ENCODE results near the gene EIF4G2. TPM values are rescaled to one million over a fixed set of nuclear protein-coding genes. Genes with fewer than 3 reads are reported as not detected.

EIF4G2 gene
- total RNA-seq, 1 donor from 2014 or later: 769 TPM

DNA sequence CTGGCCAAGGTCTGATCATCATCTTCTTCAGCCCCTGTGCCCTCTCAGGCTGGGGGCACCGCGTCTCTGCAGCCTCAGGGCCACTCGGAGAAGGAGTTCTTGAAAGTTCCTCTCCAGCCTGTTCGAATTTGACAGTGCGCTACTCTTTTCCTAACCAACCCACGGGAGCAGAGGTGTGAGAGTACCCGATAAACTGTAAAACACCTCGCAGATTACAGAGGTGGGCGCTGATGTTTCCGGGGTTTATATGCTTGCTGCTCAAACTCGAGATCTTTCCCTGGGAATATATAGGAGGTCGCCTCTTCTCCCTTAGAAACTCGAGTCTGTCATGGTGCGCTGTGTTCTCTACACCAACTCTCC is 57.2 kb downstream of the EIF4G2 start:
- DNase-seq: no peak
- H3K27ac Mint-ChIP-seq: peak overlapping the region; percentile 89
- peak; percentile 18 for ATAC-seq (ENCODE audit: low read depth)
- TF ChIP-seq, protein P1, sequence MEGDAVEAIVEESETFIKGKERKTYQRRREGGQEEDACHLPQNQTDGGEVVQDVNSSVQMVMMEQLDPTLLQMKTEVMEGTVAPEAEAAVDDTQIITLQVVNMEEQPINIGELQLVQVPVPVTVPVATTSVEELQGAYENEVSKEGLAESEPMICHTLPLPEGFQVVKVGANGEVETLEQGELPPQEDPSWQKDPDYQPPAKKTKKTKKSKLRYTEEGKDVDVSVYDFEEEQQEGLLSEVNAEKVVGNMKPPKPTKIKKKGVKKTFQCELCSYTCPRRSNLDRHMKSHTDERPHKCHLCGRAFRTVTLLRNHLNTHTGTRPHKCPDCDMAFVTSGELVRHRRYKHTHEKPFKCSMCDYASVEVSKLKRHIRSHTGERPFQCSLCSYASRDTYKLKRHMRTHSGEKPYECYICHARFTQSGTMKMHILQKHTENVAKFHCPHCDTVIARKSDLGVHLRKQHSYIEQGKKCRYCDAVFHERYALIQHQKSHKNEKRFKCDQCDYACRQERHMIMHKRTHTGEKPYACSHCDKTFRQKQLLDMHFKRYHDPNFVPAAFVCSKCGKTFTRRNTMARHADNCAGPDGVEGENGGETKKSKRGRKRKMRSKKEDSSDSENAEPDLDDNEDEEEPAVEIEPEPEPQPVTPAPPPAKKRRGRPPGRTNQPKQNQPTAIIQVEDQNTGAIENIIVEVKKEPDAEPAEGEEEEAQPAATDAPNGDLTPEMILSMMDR (IDR thresholded peaks at IDR 0.05): no peak
- intact Hi-C loops (cut with micrococcal nuclease): loop anchor here (1.0 kb wide), 2 partner anchors 11 to 107 kb away; partner anchors contain the start of gene ZBED5
- H3K27me3 Mint-ChIP-seq: no peaks in the 10 kb centered on the region
- no peaks in the 10 kb centered on the region for H3K9me3 Mint-ChIP-seq
- ChIA-PET CTCF (interaction anchor here (0.7 to 1.1 kb wide), 5 partner anchors 9 to 345 kb away, joined by 3 to 4 read pairs (median 3); partner anchors contain the start of genes EIF4G2 and RNF141), POLR2A (interaction anchor here (0.7 to 1.2 kb wide), 12 partner anchors 11 to 433 kb away, joined by 3 to 30 read pairs (median 3); partner anchors contain the start of genes AMPD3, EIF4G2 and ZBED5)
- peaks cover 23% of the 10 kb centered on the region for H3K4me1 Mint-ChIP-seq
- peak overlapping the region; percentile 95 for H3K4me3 Mint-ChIP-seq
- H3K36me3 Mint-ChIP-seq (ENCODE audit: low read depth): peaks cover 42% of the 10 kb centered on the region

DNA sequence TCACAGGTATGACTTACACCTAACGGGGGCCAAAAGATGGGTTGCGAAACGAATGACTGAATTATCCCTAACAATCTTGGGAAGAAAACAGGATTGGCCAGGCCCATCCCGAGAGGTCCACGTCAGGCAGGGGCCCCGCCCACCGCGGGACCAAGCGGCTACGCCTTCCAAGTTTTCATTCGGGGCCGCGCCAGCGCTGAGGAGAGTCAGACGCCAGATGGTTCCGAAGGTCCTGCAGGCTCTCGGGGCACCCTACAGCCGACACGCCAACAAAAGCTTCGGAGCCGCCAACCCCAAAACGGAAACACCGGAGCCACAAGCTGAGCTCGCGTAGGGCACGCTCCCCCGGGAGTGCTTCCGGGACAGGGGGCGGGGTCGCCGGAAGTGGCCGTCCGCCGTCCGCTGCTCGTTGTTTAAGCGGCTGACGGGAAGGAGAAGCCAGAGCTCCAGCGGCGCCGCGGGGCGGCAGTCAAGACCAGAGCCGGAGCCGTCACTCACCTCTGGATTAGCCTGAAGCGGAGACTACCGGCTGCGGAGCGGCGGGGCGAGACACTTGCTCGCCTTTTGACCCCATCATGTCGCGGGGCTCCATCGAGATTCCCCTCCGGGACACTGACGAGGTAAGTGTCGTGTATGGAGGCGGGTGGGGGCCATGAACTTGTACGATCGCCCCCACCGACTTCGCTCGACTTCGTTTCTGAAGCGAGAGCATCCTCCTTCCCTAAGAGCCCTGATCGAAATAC is 57.7 kb downstream of the EIF4G2 start, which contains the start of gene CTR9:
Gene CTR9, plus strand, starts transcription at position 409 of the 743 bp plus-strand sequence. Its CDS starts 167 bp downstream, at position 576.
- CTCF ChIA-PET: interaction anchor here (0.7 to 1.1 kb wide), 7 partner anchors 9 to 345 kb away, joined by 3 to 4 read pairs (median 3); partner anchors contain the start of genes EIF4G2 and RNF141
- Mint-ChIP-seq H3K4me3 (peak within 1 kb of the TSS; percentile 95), H3K27me3 (no peaks in the 10 kb centered on the region), H3K9me3 (no peaks in the 10 kb centered on the region), H3K4me1 (peaks cover 23% of the 10 kb centered on the region), H3K36me3 (ENCODE audit: low read depth) (peaks cover 40% of the 10 kb centered on the region), H3K27ac (peak within 1 kb of the TSS; percentile 89)
- ATAC-seq (ENCODE audit: low read depth): peak; percentile 90
- intact Hi-C loops (cut with micrococcal nuclease): loop anchor here (1.0 kb wide), 2 partner anchors 11 to 107 kb away; partner anchors contain the start of gene ZBED5
- DNase-seq: peak; percentile 90
- TF ChIP-seq, protein P1 (IDR thresholded peaks at IDR 0.05): no peak
- POLR2A ChIA-PET: interaction anchor here (0.6 to 1.2 kb wide), 14 partner anchors 12 to 451 kb away, joined by 3 to 30 read pairs (median 3); partner anchors contain the start of genes AMPD3, EIF4G2 and ZBED5

GRCh38 chr11:10749476-10749875 is 59.2 kb downstream of the EIF4G2 start:
- Mint-ChIP-seq H3K4me3 (peak overlapping the region; percentile 24), H3K9me3 (no peaks in the 10 kb centered on the region), H3K27ac (no peak overlapping the region), H3K27me3 (no peaks in the 10 kb centered on the region), H3K4me1 (peaks cover 23% of the 10 kb centered on the region), H3K36me3 (ENCODE audit: low read depth) (peaks cover 27% of the 10 kb centered on the region)
- ChIA-PET CTCF (no interaction called here), POLR2A (no interaction called here)
- ATAC-seq (ENCODE audit: low read depth) (no peak), DNase-seq (no peak)
- TF ChIP-seq, protein P1 (IDR thresholded peaks at IDR 0.05): no peak
- intact Hi-C loops (cut with micrococcal nuclease): no loop called here

- TF ChIP-seq, protein P1 (IDR thresholded peaks at IDR 0.05): no peak
- ChIA-PET POLR2A (no interaction called here), CTCF (interaction anchor here (1.3 kb wide), 1 partner anchor 334 kb away, joined by 3 read pairs; no protein-coding TSS in a partner anchor)
- intact Hi-C loops (cut with micrococcal nuclease): no loop called here
- DNase-seq (no peak), ATAC-seq (ENCODE audit: low read depth) (no peak)
- Mint-ChIP-seq H3K27me3 (no peaks in the 10 kb centered on the region), H3K4me3 (no peak overlapping the region), H3K27ac (no peak overlapping the region), H3K9me3 (no peaks in the 10 kb centered on the region), H3K4me1 (peaks cover 31% of the 10 kb centered on the region), H3K36me3 (ENCODE audit: low read depth) (peaks cover 15% of the 10 kb centered on the region)
Measured at GRCh38 chr11:10747733-10748132, 61.0 kb downstream of the EIF4G2 start.

Other genes with a start within 250 kb of the EIF4G2 start
- gene LYVE1, start 240.3 kb downstream of the EIF4G2 start, total RNA-seq: not detected in 2 replicates
- gene IRAG1, start 115.2 kb downstream of the EIF4G2 start, total RNA-seq: not detected in 2 replicates
- gene CTR9, start 57.7 kb downstream of the EIF4G2 start, total RNA-seq: 50.6 and 52.8 TPM in 2 replicates
- 111 and 116 TPM in 2 replicates for gene ZBED5, start 49.1 kb upstream of the EIF4G2 start, total RNA-seq